OCI-LY1 (cell line): ENCODE results near the gene SYNGAP1.

Source experiments
- H2AFZ ChIP-seq: fragments of 200-600 bp; sonication (generic), shearing (Covaris generic); 2 replicates; pipeline ENCODE4 v1.6.0; 2014; ENCODE audit warnings: antibody characterized with exemption, mild to moderate bottlenecking, low read length
- H3F3A ChIP-seq: fragments of 200-600 bp; sonication (generic), shearing (Covaris generic); 2 replicates; pipeline ENCODE4 v1.6.0; 2014; ENCODE audit warnings: mild to moderate bottlenecking, antibody characterized with exemption, low read length, moderate library complexity; ENCODE audit not compliant: insufficient read depth
- H3K27ac ChIP-seq: fragments of 200-600 bp; sonication (generic); 2 replicates; pipeline ENCODE4 v1.5.1; 2014; ENCODE audit warnings: low read length, mixed run types, mild to moderate bottlenecking, low read depth; ENCODE audit not compliant: poor library complexity, severe bottlenecking
- H3K27me3 ChIP-seq: fragments of 200-600 bp; sonication (generic); 2 replicates; pipeline ENCODE4 v1.6.0; 2014; ENCODE audit warnings: antibody characterized with exemption, mild to moderate bottlenecking, low read length, moderate library complexity; ENCODE audit not compliant: insufficient read depth
- H3K36me3 ChIP-seq: fragments of 200-600 bp; sonication (generic); 2 replicates; pipeline ENCODE4 v1.6.1; 2014; ENCODE audit warnings: mild to moderate bottlenecking, antibody characterized with exemption, low read length, moderate library complexity, mixed read lengths; ENCODE audit not compliant: insufficient read depth
- H3K4me1 ChIP-seq: fragments of 200-600 bp; sonication (generic); 2 replicates; pipeline ENCODE4 v1.5.1; 2014; ENCODE audit warnings: mild to moderate bottlenecking, low read length, moderate library complexity; ENCODE audit not compliant: insufficient read depth, severe bottlenecking
- H3K4me2 ChIP-seq: fragments of 200-600 bp; sonication (generic), shearing (Covaris generic); 2 replicates; pipeline ENCODE4 v1.6.1; 2014; ENCODE audit warnings: low read length
- H3K4me3 ChIP-seq: fragments of 200-600 bp; sonication (generic); 2 replicates; pipeline ENCODE4 v1.5.1; 2014; ENCODE audit warnings: low read length, low read depth, mild to moderate bottlenecking, mixed read lengths; ENCODE audit not compliant: poor library complexity, severe bottlenecking
- H3K79me2 ChIP-seq: fragments of 200-600 bp; shearing (Covaris generic); 2 replicates; pipeline ENCODE4 v1.6.1; 2016; ENCODE audit warnings: mixed run types, low read length, mixed read lengths; ENCODE audit not compliant: insufficient read depth
- H3K9ac ChIP-seq: fragments of 200-600 bp; sonication (generic), shearing (Covaris generic); 2 replicates; pipeline ENCODE4 v1.6.1; 2014; ENCODE audit warnings: mild to moderate bottlenecking, low read length, mixed read lengths
- H3K9me2 ChIP-seq: fragments of 200-600 bp; sonication (generic), shearing (Covaris generic); 2 replicates; pipeline ENCODE4 v1.6.1; 2014; ENCODE audit warnings: low read depth, mild to moderate bottlenecking, low read length, mixed read lengths
- H3K9me3 ChIP-seq: fragments of 200-600 bp; shearing (Covaris generic); 2 replicates; pipeline ENCODE4 v1.6.1; 2014; ENCODE audit warnings: low read length, mixed read lengths
- H4K20me1 ChIP-seq: fragments of 200-600 bp; sonication (generic), shearing (Covaris generic); 2 replicates; pipeline ENCODE4 v1.6.0; 2016; ENCODE audit warnings: mild to moderate bottlenecking, low read length; ENCODE audit not compliant: insufficient read depth
- EZH2 ChIP-seq: fragments of 200-600 bp; sonication (generic), shearing (Covaris generic); IDR thresholded peaks from 2 replicates; pipeline ENCODE4 v1.8.0; 2017; ENCODE audit warnings: borderline replicate concordance, mixed run types, mild to moderate bottlenecking, antibody characterized with exemption, low read length, moderate library complexity, mixed read lengths
- TF ChIP-seq, protein P1 (sequence below): fragments of 200-600 bp; sonication (generic), shearing (Covaris generic); IDR thresholded peaks from 2 replicates; pipeline ENCODE4 v1.5.1; 2017; ENCODE audit warnings: mild to moderate bottlenecking, antibody characterized with exemption, low read length, moderate library complexity, mixed read lengths

Gene SYNGAP1

DNA sequence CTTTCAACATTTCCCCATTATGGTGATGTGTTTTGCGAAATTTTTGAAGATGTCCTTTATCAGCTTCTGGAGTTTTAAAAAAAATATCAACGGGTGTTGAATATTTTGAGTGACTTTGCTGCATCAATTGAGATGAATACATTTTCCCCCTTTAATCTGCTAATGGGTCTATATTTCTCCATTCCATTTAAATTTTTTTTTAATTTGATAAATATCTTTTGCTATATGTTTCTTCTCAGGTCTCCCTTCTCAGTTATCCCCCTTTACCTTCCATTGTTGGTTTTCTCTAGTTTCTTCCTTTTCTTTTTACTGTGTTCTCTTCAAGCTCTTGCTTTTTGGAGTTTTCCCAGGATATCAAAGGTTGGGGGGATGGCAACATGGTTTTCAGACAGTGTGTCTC lies 29.7 kb upstream of the SYNGAP1 start:
- no peaks in the 10 kb centered on the region for H4K20me1 ChIP-seq
- no peak overlapping the region for H2AFZ ChIP-seq
- peaks cover 14% of the 10 kb centered on the region; the same call in 1 of the 2 replicates for H3K36me3 ChIP-seq
- peaks cover 33% of the 10 kb centered on the region for H3K79me2 ChIP-seq
- no peak overlapping the region for H3K9ac ChIP-seq
- H3K4me3 ChIP-seq: no peak overlapping the region
- no peak overlapping the region for H3K27ac ChIP-seq
- peaks cover 31% of the 10 kb centered on the region for H3K4me1 ChIP-seq
- H3F3A ChIP-seq: no peaks in the 10 kb centered on the region
- no peaks in the 10 kb centered on the region for H3K27me3 ChIP-seq
- no peaks in the 10 kb centered on the region for H3K9me3 ChIP-seq
- TF ChIP-seq, protein P1, sequence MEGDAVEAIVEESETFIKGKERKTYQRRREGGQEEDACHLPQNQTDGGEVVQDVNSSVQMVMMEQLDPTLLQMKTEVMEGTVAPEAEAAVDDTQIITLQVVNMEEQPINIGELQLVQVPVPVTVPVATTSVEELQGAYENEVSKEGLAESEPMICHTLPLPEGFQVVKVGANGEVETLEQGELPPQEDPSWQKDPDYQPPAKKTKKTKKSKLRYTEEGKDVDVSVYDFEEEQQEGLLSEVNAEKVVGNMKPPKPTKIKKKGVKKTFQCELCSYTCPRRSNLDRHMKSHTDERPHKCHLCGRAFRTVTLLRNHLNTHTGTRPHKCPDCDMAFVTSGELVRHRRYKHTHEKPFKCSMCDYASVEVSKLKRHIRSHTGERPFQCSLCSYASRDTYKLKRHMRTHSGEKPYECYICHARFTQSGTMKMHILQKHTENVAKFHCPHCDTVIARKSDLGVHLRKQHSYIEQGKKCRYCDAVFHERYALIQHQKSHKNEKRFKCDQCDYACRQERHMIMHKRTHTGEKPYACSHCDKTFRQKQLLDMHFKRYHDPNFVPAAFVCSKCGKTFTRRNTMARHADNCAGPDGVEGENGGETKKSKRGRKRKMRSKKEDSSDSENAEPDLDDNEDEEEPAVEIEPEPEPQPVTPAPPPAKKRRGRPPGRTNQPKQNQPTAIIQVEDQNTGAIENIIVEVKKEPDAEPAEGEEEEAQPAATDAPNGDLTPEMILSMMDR: no peak
- TF ChIP-seq EZH2: no peak
- no peaks in the 10 kb centered on the region for H3K9me2 ChIP-seq
- no peak overlapping the region for H3K4me2 ChIP-seq

DNA sequence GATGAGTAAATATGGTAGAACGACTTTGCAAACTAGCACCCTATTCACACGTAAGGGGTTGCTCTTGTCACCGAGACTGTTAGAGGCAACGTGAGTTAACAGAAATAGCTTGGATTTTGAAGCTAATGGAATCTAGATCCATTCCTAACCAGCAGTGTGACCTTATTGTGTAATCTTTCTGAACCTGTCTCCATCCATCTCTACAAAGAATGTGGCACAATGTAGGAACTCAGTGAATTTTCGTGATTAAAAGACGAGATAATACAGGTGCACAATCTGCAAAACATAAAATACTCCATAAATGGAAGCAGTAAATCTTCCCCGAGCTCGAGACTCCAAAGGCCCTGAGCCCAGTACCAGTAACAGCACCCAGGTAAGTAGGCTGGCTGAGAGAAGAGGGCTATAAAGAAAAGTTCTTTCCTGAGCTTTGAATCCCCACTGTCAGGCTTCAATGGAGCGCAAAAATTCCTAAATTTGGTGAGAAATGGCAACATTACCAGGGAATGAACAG lies 29.0 kb upstream of the SYNGAP1 start:
- Histone ChIP-seq H3K4me2 (peak overlapping the region; percentile 56), H3K27ac (peak overlapping the region; percentile 67), H3K4me1 (peaks cover 38% of the 10 kb centered on the region), H4K20me1 (no peaks in the 10 kb centered on the region), H3K27me3 (no peaks in the 10 kb centered on the region), H2AFZ (peak overlapping the region; percentile 84), H3K9ac (peak overlapping the region; percentile 40), H3K4me3 (peak overlapping the region; percentile 41), H3K9me2 (no peaks in the 10 kb centered on the region), H3K9me3 (no peaks in the 10 kb centered on the region), H3K79me2 (peaks cover 39% of the 10 kb centered on the region), H3K36me3 (peaks cover 20% of the 10 kb centered on the region; the same call in 1 of the 2 replicates), H3F3A (no peaks in the 10 kb centered on the region)
- TF ChIP-seq, protein P1: no peak
- TF ChIP-seq EZH2: no peak

GRCh38 chr6:33391278-33391921 lies 28.5 kb upstream of the SYNGAP1 start, which contains the start of gene KIFC1:
TSS of gene KIFC1 (plus strand) at chr6:33391823. CDS start at chr6:33391986, 163 bp downstream.
- Histone ChIP-seq H3K27me3 (no peaks in the 10 kb centered on the region), H3K4me1 (peaks cover 40% of the 10 kb centered on the region)

More at GRCh38 chr6:33391278-33391921, 28.5 kb upstream of the SYNGAP1 start, which contains the start of gene KIFC1:
- Histone ChIP-seq H3K9me3 (no peaks in the 10 kb centered on the region), H4K20me1 (no peaks in the 10 kb centered on the region), H3K9ac (peak within 1 kb of the TSS; percentile 98), H3K79me2 (peaks cover 45% of the 10 kb centered on the region), H3K4me2 (peak within 1 kb of the TSS; percentile 81), H3K27ac (peak within 1 kb of the TSS; percentile 92), H3K36me3 (peaks cover 26% of the 10 kb centered on the region; the same call in 1 of the 2 replicates), H3K4me3 (peak within 1 kb of the TSS; percentile 91), H3K9me2 (no peaks in the 10 kb centered on the region), H2AFZ (peak within 1 kb of the TSS; percentile 84), H3F3A (no peaks in the 10 kb centered on the region)
- TF ChIP-seq, protein P1: peak; percentile 84
- no peak for TF ChIP-seq EZH2
